Choroid plexus epithelial cell (primary cell): Measurements from ENCODE around the gene ESPNL.

Experiments
- DNase-seq: peaks from one replicate; pipeline ENCODE4 v3.0.0-alpha.2; 2010; ENCODE audit warnings: low read depth
- H3K4me3 ChIP-seq: 2 replicates; pipeline ENCODE4 v1.5.1; 2011; ENCODE audit warnings: low read depth, mild to moderate bottlenecking, control low read depth, low read length, moderate library complexity
- CTCF ChIP-seq: conservative IDR thresholded peaks from 2 replicates; pipeline ENCODE4 v1.5.1; 2011; ENCODE audit warnings: low read depth, mild to moderate bottlenecking, control low read depth, inconsistent platforms, low read length, moderate library complexity

ESPNL gene

GRCh38 chr2:238164906-238165287, 64.8 kb downstream of the ESPNL start:
- no peak for DNase-seq
- no peak for TF ChIP-seq CTCF
- no peak overlapping the region for H3K4me3 ChIP-seq

GRCh38 chr2:238165288-238165921, 65.3 kb downstream of the ESPNL start:
- H3K4me3 ChIP-seq = no peak overlapping the region
- DNase-seq = no peak
- TF ChIP-seq CTCF = no peak

GRCh38 chr2:238166391-238167343, 66.5 kb downstream of the ESPNL start:
- TF ChIP-seq CTCF = no peak
- DNase-seq = no peak
- no peak overlapping the region for H3K4me3 ChIP-seq

- no peak for TF ChIP-seq CTCF
- DNase-seq = no peak
- H3K4me3 ChIP-seq = no peak overlapping the region
Observed at GRCh38 chr2:238167344-238167715, 67.2 kb downstream of the ESPNL start.

DNA sequence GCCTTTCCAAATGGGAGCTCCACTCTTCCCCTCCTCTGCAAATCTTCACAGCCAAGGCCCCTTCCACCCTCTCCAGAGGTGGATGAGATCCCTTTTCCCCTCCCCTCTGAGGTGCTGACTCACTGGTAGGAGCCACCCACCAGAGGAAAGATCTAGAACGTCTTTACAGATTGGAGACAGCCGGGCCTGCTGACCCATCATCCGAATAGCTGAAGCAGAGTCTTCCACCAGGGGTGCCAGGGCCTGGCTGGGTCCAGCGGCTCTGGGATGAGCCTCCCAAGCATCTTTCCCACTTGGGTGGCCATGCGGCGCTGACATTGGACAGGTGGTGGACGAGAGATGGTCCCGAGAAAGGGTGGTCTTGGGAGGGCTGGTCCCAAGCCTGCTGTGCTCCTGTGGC, 67.6 kb downstream of the ESPNL start:
- peak; percentile 50 for DNase-seq
- no peak for TF ChIP-seq CTCF
- H3K4me3 ChIP-seq = no peak overlapping the region

GRCh38 chr2:238168196-238169047, 68.3 kb downstream of the ESPNL start:
- H3K4me3 ChIP-seq = no peak overlapping the region
- DNase-seq = no peak
- TF ChIP-seq CTCF = no peak
